ENCODE measurements around the gene CAV1. TPM values are rescaled to one million over a fixed set of nuclear protein-coding genes. Genes with fewer than 3 reads are reported as not detected.
"Not testable (repeated sequence)": the region's sequence is repeated elsewhere in the genome, so short reads cannot be mapped to it uniquely, and the experiment has no call there.

CAV1 gene
- total RNA-seq, 2 experiments from 2014 or later = 0.87 TPM; not detected in 1

- Mint-ChIP-seq H3K4me3 (no peak overlapping the region), H3K9me3 (ENCODE audit: low read depth) (no peaks in the 10 kb centered on the region), H3K4me1 (peaks cover 16% of the 10 kb centered on the region), H3K36me3 (no peaks in the 10 kb centered on the region), H3K27ac (peak overlapping the region; percentile 6), H3K27me3 (peaks cover 9% of the 10 kb centered on the region)
- peak; percentile 53 for ATAC-seq
- CTCF ChIA-PET = interaction anchor here (1.2 to 2.3 kb wide), 6 partner anchors 12 to 366 kb away, joined by 3 to 8 read pairs (median 6); partner anchors contain the start of gene TES
- peak; percentile 48 for DNase-seq
Observed at GRCh38 chr7:116576350-116577319, 51.8 kb downstream of the CAV1 start.

GRCh38 chr7:116577320-116577871 lies 52.6 kb downstream of the CAV1 start:
- Mint-ChIP-seq H3K27ac (peak overlapping the region; percentile 6), H3K4me1 (peaks cover 16% of the 10 kb centered on the region), H3K27me3 (peaks cover 5% of the 10 kb centered on the region), H3K36me3 (no peaks in the 10 kb centered on the region), H3K4me3 (no peak overlapping the region), H3K9me3 (ENCODE audit: low read depth) (no peaks in the 10 kb centered on the region)
- peak; percentile 82 for ATAC-seq
- CTCF ChIA-PET = interaction anchor here (1.2 to 2.3 kb wide), 6 partner anchors 11 to 367 kb away, joined by 3 to 8 read pairs (median 6); partner anchors contain the start of gene TES
- peak; percentile 49 for DNase-seq

- H3K4me3 Mint-ChIP-seq = no peak overlapping the region
- CTCF ChIA-PET = interaction anchor here (2.0 to 2.2 kb wide), 2 partner anchors 10 to 320 kb away, joined by 7 read pairs; no protein-coding TSS in a partner anchor
- no peaks in the 10 kb centered on the region for H3K36me3 Mint-ChIP-seq
- peaks cover 5% of the 10 kb centered on the region for H3K27me3 Mint-ChIP-seq
- H3K27ac Mint-ChIP-seq = no peak overlapping the region
- H3K4me1 Mint-ChIP-seq = peaks cover 26% of the 10 kb centered on the region
- DNase-seq (no peak), ATAC-seq (no peak)
- H3K9me3 Mint-ChIP-seq (ENCODE audit: low read depth) = no peaks in the 10 kb centered on the region
Observed at GRCh38 chr7:116578526-116578925, 53.7 kb downstream of the CAV1 start.

- peaks cover 3% of the 10 kb centered on the region for H3K36me3 Mint-ChIP-seq
- DNase-seq = no peak
- CTCF ChIA-PET = interaction anchor here (1.0 kb wide), 1 partner anchor 53 kb away, joined by 3 read pairs; no protein-coding TSS in a partner anchor
Observed at GRCh38 chr7:116579322-116579721, 54.5 kb downstream of the CAV1 start.

GRCh38 chr7:116579835-116580234 lies 55.0 kb downstream of the CAV1 start:
- Mint-ChIP-seq H3K4me3 (no peak overlapping the region), H3K4me1 (peaks cover 34% of the 10 kb centered on the region), H3K36me3 (peaks cover 3% of the 10 kb centered on the region), H3K27ac (no peak overlapping the region), H3K27me3 (peaks cover 5% of the 10 kb centered on the region), H3K9me3 (ENCODE audit: low read depth) (no peaks in the 10 kb centered on the region)
- CTCF ChIA-PET = interaction anchor here (1.0 kb wide), 1 partner anchor 54 kb away, joined by 3 read pairs; no protein-coding TSS in a partner anchor
- ATAC-seq (no peak), DNase-seq (no peak)

More at GRCh38 chr7:116579322-116579721, 54.5 kb downstream of the CAV1 start:
- no peak overlapping the region for H3K27ac Mint-ChIP-seq
- no peaks in the 10 kb centered on the region for H3K9me3 Mint-ChIP-seq (ENCODE audit: low read depth)
- no peak overlapping the region for H3K4me3 Mint-ChIP-seq
- no peak for ATAC-seq
- peaks cover 5% of the 10 kb centered on the region for H3K27me3 Mint-ChIP-seq
- H3K4me1 Mint-ChIP-seq = peaks cover 34% of the 10 kb centered on the region

GRCh38 chr7:116582164-116582732 lies 57.4 kb downstream of the CAV1 start:
- CTCF ChIA-PET = interaction anchor here (1.5 to 2.4 kb wide), 3 partner anchors 9 to 411 kb away, joined by 3 to 13 read pairs (median 6); no protein-coding TSS in a partner anchor
- ATAC-seq = no peak
- Mint-ChIP-seq H3K4me3 (no peak overlapping the region), H3K27ac (no peak overlapping the region), H3K9me3 (ENCODE audit: low read depth) (no peaks in the 10 kb centered on the region), H3K27me3 (peaks cover 5% of the 10 kb centered on the region), H3K36me3 (peaks cover 3% of the 10 kb centered on the region), H3K4me1 (peaks cover 24% of the 10 kb centered on the region)
- no peak for DNase-seq

- no peaks in the 10 kb centered on the region for H3K9me3 Mint-ChIP-seq (ENCODE audit: low read depth)
- DNase-seq (no peak), ATAC-seq (no peak)
- CTCF ChIA-PET = interaction anchor here (1.5 to 2.4 kb wide), 3 partner anchors 9 to 412 kb away, joined by 3 to 13 read pairs (median 6); no protein-coding TSS in a partner anchor
- H3K27me3 Mint-ChIP-seq = peaks cover 5% of the 10 kb centered on the region
- peak overlapping the region; percentile 27 for H3K27ac Mint-ChIP-seq
- H3K36me3 Mint-ChIP-seq = peaks cover 3% of the 10 kb centered on the region
- H3K4me3 Mint-ChIP-seq = no peak overlapping the region
- peaks cover 25% of the 10 kb centered on the region for H3K4me1 Mint-ChIP-seq
Observed at GRCh38 chr7:116582806-116583444, 58.1 kb downstream of the CAV1 start.

GRCh38 chr7:116583653-116584052 lies 58.8 kb downstream of the CAV1 start:
- H3K27me3 Mint-ChIP-seq = no peaks in the 10 kb centered on the region
- DNase-seq (peak; percentile 47), ATAC-seq (peak; percentile 59)
- H3K4me3 Mint-ChIP-seq = no peak overlapping the region
- no peak overlapping the region for H3K27ac Mint-ChIP-seq
- CTCF ChIA-PET = interaction anchor here (1.8 kb wide), 1 partner anchor 325 kb away, joined by 4 read pairs; no protein-coding TSS in a partner anchor
- peaks cover 3% of the 10 kb centered on the region for H3K36me3 Mint-ChIP-seq
- peaks cover 32% of the 10 kb centered on the region for H3K4me1 Mint-ChIP-seq
- no peaks in the 10 kb centered on the region for H3K9me3 Mint-ChIP-seq (ENCODE audit: low read depth)

GRCh38 chr7:116584721-116585120 lies 59.9 kb downstream of the CAV1 start:
- Mint-ChIP-seq H3K4me1 (peaks cover 36% of the 10 kb centered on the region), H3K27ac (no peak overlapping the region), H3K36me3 (peaks cover 3% of the 10 kb centered on the region), H3K9me3 (ENCODE audit: low read depth) (no peaks in the 10 kb centered on the region), H3K27me3 (no peaks in the 10 kb centered on the region), H3K4me3 (no peak overlapping the region)
- ATAC-seq = no peak
- CTCF ChIA-PET = interaction anchor here (1.8 to 2.2 kb wide), 2 partner anchors 58 to 326 kb away, joined by 4 read pairs; no protein-coding TSS in a partner anchor
- DNase-seq = no peak

- Mint-ChIP-seq H3K9me3 (ENCODE audit: low read depth) (no peaks in the 10 kb centered on the region), H3K27me3 (peaks cover 5% of the 10 kb centered on the region), H3K4me1 (peaks cover 36% of the 10 kb centered on the region), H3K36me3 (peaks cover 3% of the 10 kb centered on the region), H3K4me3 (no peak overlapping the region), H3K27ac (no peak overlapping the region)
- DNase-seq (no peak), ATAC-seq (no peak)
- CTCF ChIA-PET = interaction anchor here (0.7 to 2.2 kb wide), 3 partner anchors 59 to 447 kb away, joined by 3 to 4 read pairs (median 4); no protein-coding TSS in a partner anchor
Observed at GRCh38 chr7:116585392-116585791, 60.6 kb downstream of the CAV1 start.

GRCh38 chr7:116585967-116586366 lies 61.1 kb downstream of the CAV1 start:
- DNase-seq = no peak
- no peaks in the 10 kb centered on the region for H3K9me3 Mint-ChIP-seq (ENCODE audit: low read depth)
- no peak for ATAC-seq
- CTCF ChIA-PET = interaction anchor here (1.0 to 2.2 kb wide), 3 partner anchors 59 to 419 kb away, joined by 3 to 4 read pairs (median 4); no protein-coding TSS in a partner anchor
- peaks cover 3% of the 10 kb centered on the region for H3K36me3 Mint-ChIP-seq
- H3K27me3 Mint-ChIP-seq = peaks cover 8% of the 10 kb centered on the region
- no peak overlapping the region for H3K4me3 Mint-ChIP-seq
- peaks cover 36% of the 10 kb centered on the region for H3K4me1 Mint-ChIP-seq
- H3K27ac Mint-ChIP-seq = no peak overlapping the region

GRCh38 chr7:116587200-116587599 lies 62.4 kb downstream of the CAV1 start:
- not testable (repeated sequence) for H3K9me3 Mint-ChIP-seq (ENCODE audit: low read depth); H3K36me3 Mint-ChIP-seq; H3K27ac Mint-ChIP-seq; H3K4me3 Mint-ChIP-seq; ATAC-seq; DNase-seq
- peaks cover 40% of the 10 kb centered on the region for H3K4me1 Mint-ChIP-seq
- CTCF ChIA-PET = interaction anchor here (1.1 to 2.6 kb wide), 5 partner anchors 10 to 331 kb away, joined by 3 to 20 read pairs (median 5); no protein-coding TSS in a partner anchor
- peaks cover 13% of the 10 kb centered on the region for H3K27me3 Mint-ChIP-seq
